SKM-1 (cell line): ENCODE data around the gene KLHL29.

ENCODE experiments used
- DNase-seq: peaks from one replicate; lab custom pipeline; 2025; ENCODE audit not compliant: unreplicated experiment; lab: John Stamatoyannopoulos, UW

Gene KLHL29

GRCh38 chr2:23507267-23508065, 122.5 kb downstream of the KLHL29 start:
- DNase-seq = no peak

GRCh38 chr2:23508066-23508390, 123.0 kb downstream of the KLHL29 start:
- DNase-seq = peak; percentile 51

GRCh38 chr2:23509103-23509502, 124.1 kb downstream of the KLHL29 start:
- DNase-seq = no peak

GRCh38 chr2:23509596-23510292, 124.8 kb downstream of the KLHL29 start:
- DNase-seq = no peak

- no peak for DNase-seq
Observed at GRCh38 chr2:23510471-23510870, 125.5 kb downstream of the KLHL29 start.

- no peak for DNase-seq
Observed at GRCh38 chr2:23512778-23513177, 127.8 kb downstream of the KLHL29 start.

- no peak for DNase-seq
Observed at GRCh38 chr2:23513245-23513871, 128.4 kb downstream of the KLHL29 start.

GRCh38 chr2:23513872-23514793, 129.2 kb downstream of the KLHL29 start:
- no peak for DNase-seq

- no peak for DNase-seq
Observed at GRCh38 chr2:23516520-23517256, 131.7 kb downstream of the KLHL29 start.

GRCh38 chr2:23518481-23519333, 133.7 kb downstream of the KLHL29 start:
- DNase-seq = no peak

GRCh38 chr2:23519334-23519651, 134.3 kb downstream of the KLHL29 start:
- no peak for DNase-seq

GRCh38 chr2:23520256-23520655, 135.3 kb downstream of the KLHL29 start:
- DNase-seq = no peak

GRCh38 chr2:23521060-23521459, 136.1 kb downstream of the KLHL29 start:
- DNase-seq = no peak

- no peak for DNase-seq
Observed at GRCh38 chr2:23522726-23523372, 137.9 kb downstream of the KLHL29 start.

- no peak for DNase-seq
Observed at GRCh38 chr2:23523373-23524260, 138.6 kb downstream of the KLHL29 start.

GRCh38 chr2:23524261-23524706, 139.3 kb downstream of the KLHL29 start:
- DNase-seq = no peak

- DNase-seq = no peak
Observed at GRCh38 chr2:23525137-23525765, 140.3 kb downstream of the KLHL29 start.

GRCh38 chr2:23526114-23526513, 141.1 kb downstream of the KLHL29 start:
- DNase-seq = no peak
